HEK293 (cell line): ENCODE measurements around the gene MLKL.

ENCODE experiments used
- CTCF ChIA-PET: fragments of 350-600 bp; formaldehyde crosslinking; extraction: SDS; loops from one replicate; lab custom pipeline; 2021; ENCODE audit warnings: antibody characterized with exemption; lab: Yijun Ruan, JAX
- POLR2A ChIA-PET: fragments of 300-600 bp; formaldehyde crosslinking; extraction: SDS; loops from one replicate; lab custom pipeline; 2020; ENCODE audit warnings: antibody characterized with exemption, inconsistent platforms; lab: Yijun Ruan, JAX
- H3K27ac ChIP-seq: fragments of 200-500 bp; sonication (Bioruptor generic); 2 replicates; pipeline ENCODE4 v1.5.1; 2014; ENCODE audit warnings: low read depth, low read length, control low read depth, inconsistent platforms; ENCODE audit errors: extremely low read depth
- H3K36me3 ChIP-seq, 2 experiments: fragments of 200-500 bp in 1 of 2; sonication (Bioruptor generic) in 1 of 2; 1 replicate in 1 of 2; 2 replicates in 1 of 2; pipeline ENCODE4 v1.5.1; 2014 to 2017; ENCODE audit warnings: inconsistent platforms in 2 of 2, low read length in 2 of 2; ENCODE audit not compliant: control insufficient read depth in 2 of 2, insufficient read depth in 1 of 2
- H3K4me1 ChIP-seq: fragments of 200-500 bp; sonication (Bioruptor generic); 2 replicates; pipeline ENCODE4 v1.5.1; 2014; ENCODE audit warnings: mild to moderate bottlenecking, low read length, inconsistent platforms; ENCODE audit not compliant: control insufficient read depth, insufficient read depth
- H3K4me3 ChIP-seq: 2 replicates; pipeline ENCODE4 v1.5.1; 2011; ENCODE audit warnings: low read depth, mild to moderate bottlenecking, control low read depth, low read length, moderate library complexity
- H3K9me3 ChIP-seq: fragments of 200-500 bp; sonication (Bioruptor generic); 2 replicates; pipeline ENCODE4 v1.5.1; 2014; ENCODE audit warnings: low read depth, low read length, inconsistent platforms; ENCODE audit not compliant: control insufficient read depth, insufficient read depth
- PRDM1 ChIP-seq: fragments of 450-650 bp; formaldehyde crosslinking; IDR thresholded peaks from 2 replicates; pipeline ENCODE4; 2016; ENCODE audit warnings: missing biosample characterization, missing genetic modification characterization
- PRDM4 ChIP-seq: fragments of 450-650 bp; formaldehyde crosslinking; IDR thresholded peaks from 2 replicates; pipeline ENCODE4 v1.5.1; 2017; ENCODE audit warnings: missing biosample characterization, missing genetic modification characterization
- PRDM6 ChIP-seq: fragments of 450-650 bp; formaldehyde crosslinking; IDR thresholded peaks from 2 replicates; pipeline ENCODE4 v1.5.1; 2017; ENCODE audit warnings: missing biosample characterization, missing genetic modification characterization
- ZBTB10 ChIP-seq: fragments of 450-650 bp; formaldehyde crosslinking; IDR thresholded peaks from 2 replicates; pipeline ENCODE4 v1.5.1; 2016; ENCODE audit warnings: missing biosample characterization, missing genetic modification characterization
- ZFHX2 ChIP-seq: fragments of 450-650 bp; formaldehyde crosslinking; conservative IDR thresholded peaks from 2 replicates; pipeline ENCODE4 v1.5.1; 2016; ENCODE audit warnings: missing biosample characterization, missing genetic modification characterization
- ZNF114 ChIP-seq: fragments of 450-650 bp; formaldehyde crosslinking; IDR thresholded peaks from 2 replicates; pipeline ENCODE4 v1.5.0; 2017; ENCODE audit warnings: missing biosample characterization, missing genetic modification characterization
- ZNF311 ChIP-seq: fragments of 450-650 bp; formaldehyde crosslinking; IDR thresholded peaks from 2 replicates; pipeline ENCODE4 v1.5.1; 2017; ENCODE audit warnings: missing biosample characterization, missing genetic modification characterization, borderline replicate concordance
- ZNF449 ChIP-seq: fragments of 450-650 bp; formaldehyde crosslinking; IDR thresholded peaks from 2 replicates; pipeline ENCODE4 v1.5.1; 2017; ENCODE audit warnings: missing biosample characterization, mild to moderate bottlenecking, missing genetic modification characterization, moderate library complexity
- ZNF629 ChIP-seq: fragments of 450-650 bp; formaldehyde crosslinking; IDR thresholded peaks from 2 replicates; pipeline ENCODE4 v1.5.1; 2017; ENCODE audit warnings: missing biosample characterization, missing genetic modification characterization
- ZNF704 ChIP-seq: fragments of 450-650 bp; formaldehyde crosslinking; IDR thresholded peaks from 2 replicates; pipeline ENCODE4 v1.5.1; 2016; ENCODE audit warnings: missing biosample characterization, missing genetic modification characterization
- ZSCAN18 ChIP-seq: fragments of 450-650 bp; formaldehyde crosslinking; IDR thresholded peaks from 2 replicates; pipeline ENCODE4 v1.5.1; 2016; ENCODE audit warnings: missing biosample characterization, missing genetic modification characterization
- ZSCAN30 ChIP-seq: fragments of 450-650 bp; IDR thresholded peaks from 2 replicates; pipeline ENCODE4 v1.5.1; 2018; ENCODE audit warnings: missing biosample characterization, mild to moderate bottlenecking, missing genetic modification characterization, moderate library complexity

The MLKL gene

GRCh38 chr16:74652249-74652648 lies 48.4 kb downstream of the MLKL start:
- Histone ChIP-seq H3K36me3 (peaks cover 68 to 93% of the 10 kb centered on the region in 2 experiments), H3K27ac (no peak overlapping the region), H3K9me3 (no peaks in the 10 kb centered on the region)
- ChIA-PET POLR2A (interaction anchor here (2.1 kb wide), 1 partner anchor 14 kb away, joined by 6 read pairs; the partner anchor contains the start of gene RFWD3), CTCF (interaction anchor here (0.6 to 1.5 kb wide), 5 partner anchors 17 to 769 kb away, joined by 3 to 5 read pairs (median 4); no protein-coding TSS in a partner anchor)
- TF ChIP-seq ZNF114 (tag by site-specific recombination) = no peak
- TF ChIP-seq ZNF629 (tag by site-specific recombination) = no peak
- TF ChIP-seq ZFHX2 (tag by site-specific recombination) = no peak
- no peak for TF ChIP-seq ZSCAN18 (tag by site-specific recombination)
- TF ChIP-seq ZNF449 = no peak
- TF ChIP-seq ZNF311 (tag by site-specific recombination) = no peak
- TF ChIP-seq, all 188 proteins: peak for 0
- H3K4me1 ChIP-seq = no peaks in the 10 kb centered on the region
- H3K4me3 ChIP-seq = no peak overlapping the region

GRCh38 chr16:74651841-74652240 lies 48.8 kb downstream of the MLKL start:
- Histone ChIP-seq H3K9me3 (no peaks in the 10 kb centered on the region), H3K4me3 (no peak overlapping the region), H3K36me3 (peaks cover 72 to 93% of the 10 kb centered on the region in 2 experiments), H3K27ac (no peak overlapping the region), H3K4me1 (no peaks in the 10 kb centered on the region)
- CTCF ChIA-PET = interaction anchor here (0.6 to 1.5 kb wide), 9 partner anchors 16 to 769 kb away, joined by 3 to 5 read pairs (median 4); no protein-coding TSS in a partner anchor
- POLR2A ChIA-PET = interaction anchor here (2.1 kb wide), 1 partner anchor 15 kb away, joined by 6 read pairs; the partner anchor contains the start of gene RFWD3
- no peak for TF ChIP-seq PRDM1
- TF ChIP-seq ZSCAN30 (tag by site-specific recombination) = no peak
- TF ChIP-seq PRDM6 (tag by site-specific recombination) = no peak
- no peak for TF ChIP-seq ZBTB10 (tag by site-specific recombination)
- no peak for TF ChIP-seq ZNF704 (tag by site-specific recombination)
- TF ChIP-seq PRDM4 (tag by site-specific recombination) = no peak
